ENCODE measurements around the gene TLR4.
A peak's percentile ranks its signal among the peaks of the same experiment; 100 is the strongest.

Gene TLR4

DNA sequence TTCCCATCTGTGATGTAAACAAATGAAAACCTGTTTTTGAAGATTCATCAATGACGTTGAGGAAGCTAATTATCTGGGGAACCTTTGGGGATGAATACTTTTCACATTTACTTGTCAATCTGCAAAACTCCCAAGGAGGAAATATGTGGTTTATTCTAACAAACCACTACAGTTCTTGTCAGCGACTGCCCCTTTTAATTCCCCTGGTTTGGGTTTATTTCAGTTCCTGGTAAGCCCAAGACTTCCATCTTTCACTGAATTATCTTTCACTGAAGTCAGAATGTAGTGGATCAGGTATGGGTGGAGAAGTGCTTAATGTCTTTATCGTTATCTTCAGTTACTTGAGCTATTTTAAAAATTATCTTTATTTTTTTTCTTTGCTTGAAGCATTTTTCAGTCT is 40.2 kb downstream of the TLR4 start:
- no peak overlapping the region for H3K27ac Mint-ChIP-seq
- ATAC-seq (replicated peaks): peak; percentile 62 to 78
- H3K9me3 Mint-ChIP-seq: peaks cover 0 to 3% of the 10 kb centered on the region in 2 donors
- no peaks in the 10 kb centered on the region for H3K36me3 Mint-ChIP-seq
- H3K27me3 Mint-ChIP-seq: peaks cover 39 to 51% of the 10 kb centered on the region in 2 donors
- H3K4me3 Mint-ChIP-seq: peak overlapping the region in 1 of 2 donors; percentile 31
- DNase-seq: no peak
- H3K4me1 Mint-ChIP-seq: peaks cover 7 to 17% of the 10 kb centered on the region in 2 donors

DNA sequence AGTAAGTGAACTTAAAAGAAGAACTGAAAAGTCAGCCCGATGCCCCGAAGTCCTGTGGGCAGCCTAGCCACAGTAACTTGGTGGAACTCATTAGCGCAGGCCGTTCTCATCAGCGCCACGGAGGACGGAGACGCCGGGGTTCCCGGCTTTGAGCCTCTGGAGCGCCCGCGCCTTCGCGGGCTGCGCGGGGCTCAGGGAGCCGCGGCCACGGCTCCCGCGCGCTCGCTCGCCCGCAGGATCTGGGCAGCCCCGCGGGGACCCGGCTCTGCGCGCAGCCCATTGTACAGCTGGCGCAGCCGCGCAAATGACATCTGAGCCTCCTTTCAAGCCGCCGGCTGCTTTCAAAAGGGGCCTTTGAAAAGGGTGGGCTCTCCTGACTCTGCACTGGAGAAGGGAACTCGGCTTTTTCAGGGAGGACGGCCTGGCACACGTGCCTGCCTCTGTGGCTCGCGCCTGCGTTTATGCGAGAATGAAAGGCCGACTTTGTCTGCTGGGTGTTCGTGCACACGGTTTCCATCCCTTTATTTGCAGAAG is 40.7 kb downstream of the TLR4 start:
- peaks cover 0 to 3% of the 10 kb centered on the region in 2 donors for H3K9me3 Mint-ChIP-seq
- peak overlapping the region; percentile 66 to 75 for H3K4me3 Mint-ChIP-seq
- H3K36me3 Mint-ChIP-seq: no peaks in the 10 kb centered on the region
- peaks cover 40 to 53% of the 10 kb centered on the region in 2 donors for H3K27me3 Mint-ChIP-seq
- peak overlapping the region; percentile 33 for H3K27ac Mint-ChIP-seq
- peak; percentile 27 for DNase-seq
- ATAC-seq (replicated peaks): peak; percentile 86 to 91
- H3K4me1 Mint-ChIP-seq: peaks cover 7 to 17% of the 10 kb centered on the region in 2 donors

DNA sequence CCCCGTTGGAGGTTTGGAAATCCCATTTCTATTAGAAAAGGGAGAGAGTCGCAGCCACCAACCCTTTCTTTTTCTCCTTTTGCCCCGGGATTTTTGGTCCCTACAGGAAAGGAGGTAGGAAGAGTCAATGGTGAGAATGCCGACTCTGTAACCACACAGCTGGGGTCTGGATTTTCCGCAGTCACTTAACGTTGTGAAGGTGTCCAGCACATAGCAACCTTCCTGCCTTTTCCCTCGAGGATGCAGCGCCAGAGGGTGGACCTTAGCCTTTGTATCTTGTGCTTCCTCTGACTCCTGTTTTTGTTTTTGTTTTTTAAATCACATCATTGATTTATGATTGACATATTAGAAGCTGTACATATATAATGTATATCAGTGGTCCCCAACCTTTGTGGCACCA is 41.4 kb downstream of the TLR4 start:
- peaks cover 0 to 3% of the 10 kb centered on the region in 2 donors for H3K9me3 Mint-ChIP-seq
- no peak overlapping the region for H3K4me3 Mint-ChIP-seq
- ATAC-seq (replicated peaks) (no peak), DNase-seq (no peak)
- H3K27ac Mint-ChIP-seq: no peak overlapping the region
- peaks cover 47 to 60% of the 10 kb centered on the region in 2 donors for H3K27me3 Mint-ChIP-seq
- no peaks in the 10 kb centered on the region for H3K36me3 Mint-ChIP-seq
- H3K4me1 Mint-ChIP-seq: peaks cover 7 to 17% of the 10 kb centered on the region in 2 donors

DNA sequence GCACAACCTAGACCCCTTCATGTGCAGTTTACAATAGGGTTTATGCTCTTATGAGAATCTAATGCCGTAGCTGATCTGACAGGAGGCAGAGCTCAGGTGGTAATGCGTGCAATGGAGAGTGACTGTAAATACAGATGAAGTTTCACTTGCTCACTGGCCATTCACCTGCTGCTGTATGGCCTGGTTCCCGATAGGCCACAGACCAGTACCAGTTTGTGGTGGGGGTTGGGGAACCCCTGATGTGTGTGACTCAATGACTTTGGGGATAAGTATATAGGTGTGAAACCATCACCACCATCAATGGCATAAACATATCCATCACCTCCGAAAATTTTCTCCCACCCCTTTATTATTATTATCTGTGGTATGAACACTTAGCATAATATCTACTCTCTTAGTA is 42.1 kb downstream of the TLR4 start:
- H3K4me3 Mint-ChIP-seq: no peak overlapping the region
- H3K27ac Mint-ChIP-seq: no peak overlapping the region
- peaks cover 7 to 17% of the 10 kb centered on the region in 2 donors for H3K4me1 Mint-ChIP-seq
- H3K9me3 Mint-ChIP-seq: peaks cover 0 to 3% of the 10 kb centered on the region in 2 donors
- DNase-seq: no peak
- H3K36me3 Mint-ChIP-seq: no peaks in the 10 kb centered on the region
- ATAC-seq (replicated peaks): no peak
- peaks cover 49 to 60% of the 10 kb centered on the region in 2 donors for H3K27me3 Mint-ChIP-seq

DNA sequence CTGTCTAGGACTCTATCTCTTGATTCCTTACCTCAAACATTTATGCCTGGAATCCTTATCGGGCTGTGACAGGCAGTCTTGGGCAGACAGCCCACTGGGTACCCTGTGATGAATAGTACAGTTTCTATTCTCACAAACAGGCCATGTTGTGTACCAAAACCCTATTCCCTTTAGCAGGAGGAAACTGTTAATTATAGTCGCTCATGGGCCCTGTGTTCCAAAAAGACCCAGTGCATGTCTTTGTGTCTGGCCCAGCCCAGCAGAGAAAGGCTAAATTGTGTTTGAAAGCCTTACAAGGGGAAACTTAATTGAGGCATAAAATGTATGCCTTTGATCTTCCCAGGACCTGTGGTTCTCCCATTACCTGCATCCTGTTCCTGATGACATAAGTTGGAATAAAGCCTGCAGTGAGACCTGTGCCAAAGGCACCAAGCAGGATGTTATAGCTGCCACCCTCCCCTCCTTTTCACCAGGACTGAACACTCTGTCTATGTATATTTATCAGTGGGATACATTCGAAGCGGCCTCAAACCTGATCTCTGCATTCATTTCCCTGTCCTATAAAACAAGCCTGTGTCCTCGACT is 43.3 kb downstream of the TLR4 start:
- H3K27me3 Mint-ChIP-seq: peaks cover 49 to 59% of the 10 kb centered on the region in 2 donors
- H3K4me3 Mint-ChIP-seq: no peak overlapping the region
- no peak for DNase-seq
- ATAC-seq (replicated peaks): no peak
- H3K36me3 Mint-ChIP-seq: no peaks in the 10 kb centered on the region
- peaks cover 0 to 3% of the 10 kb centered on the region in 2 donors for H3K9me3 Mint-ChIP-seq
- no peak overlapping the region for H3K27ac Mint-ChIP-seq
- peaks cover 7 to 17% of the 10 kb centered on the region in 2 donors for H3K4me1 Mint-ChIP-seq

DNA sequence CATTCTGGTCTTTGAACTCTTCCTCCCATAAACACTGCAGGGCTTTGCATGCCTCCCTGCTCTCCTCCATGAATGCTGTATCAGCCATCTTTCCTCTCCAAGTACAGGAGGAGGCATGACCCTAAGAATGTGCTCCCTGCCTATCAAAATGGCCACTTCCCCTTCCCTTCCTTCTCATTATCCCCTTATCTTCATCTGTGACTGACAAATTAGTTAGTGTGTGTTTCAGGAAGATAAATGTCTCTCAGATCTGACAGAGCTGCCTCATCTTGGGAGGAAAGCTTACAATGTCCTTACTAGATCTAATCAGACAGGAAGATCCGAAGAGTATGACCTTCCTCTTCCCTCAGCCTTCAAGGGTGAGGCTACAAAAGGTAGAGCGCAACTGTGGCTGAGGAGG is 46.2 kb downstream of the TLR4 start:
- no peak overlapping the region for H3K27ac Mint-ChIP-seq
- no peaks in the 10 kb centered on the region for H3K36me3 Mint-ChIP-seq
- DNase-seq (no peak), ATAC-seq (replicated peaks) (no peak)
- no peak overlapping the region for H3K4me3 Mint-ChIP-seq
- peaks cover 0 to 8% of the 10 kb centered on the region in 2 donors for H3K9me3 Mint-ChIP-seq
- peaks cover 0 to 2% of the 10 kb centered on the region in 2 donors for H3K4me1 Mint-ChIP-seq
- H3K27me3 Mint-ChIP-seq: peaks cover 59 to 73% of the 10 kb centered on the region in 2 donors

DNA sequence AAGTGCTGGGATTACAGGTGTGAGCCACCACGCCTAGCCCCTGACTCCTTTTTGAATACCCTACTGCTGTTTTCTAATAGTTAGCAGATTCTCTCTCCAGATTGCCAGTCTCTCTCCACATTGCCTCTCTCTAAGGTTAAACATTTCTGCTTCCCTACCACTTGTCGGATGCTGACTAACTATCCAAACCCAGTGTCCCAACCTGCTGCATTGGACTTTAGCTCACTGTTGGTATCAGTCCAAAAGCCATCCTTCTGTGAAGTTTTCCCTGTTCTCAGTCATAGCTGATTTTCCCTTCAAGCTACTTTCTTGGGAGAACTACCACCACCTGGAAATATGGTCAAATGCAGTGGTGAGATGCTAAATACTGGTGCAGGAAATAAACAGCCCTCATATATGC is 48.7 kb downstream of the TLR4 start:
- H3K9me3 Mint-ChIP-seq: peaks cover 0 to 8% of the 10 kb centered on the region in 2 donors
- H3K27me3 Mint-ChIP-seq: peaks cover 48 to 51% of the 10 kb centered on the region in 2 donors
- no peak overlapping the region for H3K27ac Mint-ChIP-seq
- no peaks in the 10 kb centered on the region for H3K36me3 Mint-ChIP-seq
- ATAC-seq (replicated peaks) (no peak), DNase-seq (no peak)
- no peak overlapping the region for H3K4me3 Mint-ChIP-seq
- H3K4me1 Mint-ChIP-seq: peaks cover 0 to 2% of the 10 kb centered on the region in 2 donors

DNA sequence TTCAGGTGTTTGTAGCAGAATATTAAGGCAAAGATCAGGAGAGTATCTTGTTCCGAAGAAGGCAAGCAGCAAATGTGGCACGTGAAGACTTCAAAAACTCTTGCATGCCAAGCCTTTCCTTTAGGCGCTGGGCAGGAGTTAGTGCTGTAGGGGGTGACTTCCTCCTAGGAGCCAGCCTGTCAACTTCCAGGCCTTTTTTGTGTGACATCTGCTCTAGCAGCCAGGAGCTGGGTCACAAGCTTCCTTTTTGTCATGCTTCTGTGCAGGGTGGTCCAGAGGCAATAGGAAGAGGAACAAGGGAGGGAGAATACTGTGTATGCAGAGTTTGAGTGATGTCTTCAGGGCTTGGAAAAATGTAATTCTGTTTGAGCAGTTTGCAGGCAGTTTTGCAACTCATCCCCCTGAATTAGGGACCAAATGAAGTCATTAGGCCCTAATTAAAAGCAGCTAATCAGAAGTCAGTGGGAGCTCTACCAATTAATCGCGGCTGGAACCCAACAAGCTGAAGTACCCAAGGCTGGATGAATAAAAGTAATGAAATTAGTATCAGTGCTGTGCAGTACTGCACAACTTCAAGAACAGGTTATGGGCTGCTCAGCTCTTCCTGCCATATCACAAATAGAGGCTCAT is 53.5 kb downstream of the TLR4 start:
- H3K4me1 Mint-ChIP-seq: no peaks in the 10 kb centered on the region
- DNase-seq (no peak), ATAC-seq (replicated peaks) (no peak)
- H3K9me3 Mint-ChIP-seq: peaks cover 0 to 8% of the 10 kb centered on the region in 2 donors
- H3K4me3 Mint-ChIP-seq: no peak overlapping the region
- H3K27ac Mint-ChIP-seq: no peak overlapping the region
- H3K27me3 Mint-ChIP-seq: peaks cover 31 to 34% of the 10 kb centered on the region in 2 donors
- no peaks in the 10 kb centered on the region for H3K36me3 Mint-ChIP-seq

DNA sequence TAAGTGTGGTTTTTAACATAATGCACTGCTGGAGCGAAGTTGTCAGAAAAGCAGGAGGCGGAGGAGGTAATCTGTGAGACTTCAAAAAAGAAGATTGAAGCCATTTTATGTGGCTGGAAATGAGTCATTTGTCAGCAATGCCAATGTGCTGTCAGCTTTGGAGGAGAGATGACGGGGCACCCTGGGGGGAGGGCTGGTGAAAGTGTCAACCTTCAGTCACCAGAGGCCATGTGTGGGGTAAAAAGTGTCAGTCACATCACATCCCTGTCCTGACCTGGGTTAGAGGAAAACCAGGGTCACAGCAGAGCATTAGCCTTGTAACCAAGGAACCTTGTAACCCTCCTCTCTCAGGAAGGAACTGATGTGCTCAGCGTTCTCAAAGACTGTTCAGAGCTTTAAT is 59.1 kb downstream of the TLR4 start:
- Mint-ChIP-seq H3K4me1 (no peaks in the 10 kb centered on the region), H3K27me3 (peaks cover 23 to 30% of the 10 kb centered on the region in 2 donors), H3K9me3 (no peaks in the 10 kb centered on the region), H3K4me3 (no peak overlapping the region), H3K36me3 (no peaks in the 10 kb centered on the region), H3K27ac (no peak overlapping the region)
- no peak for ATAC-seq (replicated peaks)
- no peak for DNase-seq

DNA sequence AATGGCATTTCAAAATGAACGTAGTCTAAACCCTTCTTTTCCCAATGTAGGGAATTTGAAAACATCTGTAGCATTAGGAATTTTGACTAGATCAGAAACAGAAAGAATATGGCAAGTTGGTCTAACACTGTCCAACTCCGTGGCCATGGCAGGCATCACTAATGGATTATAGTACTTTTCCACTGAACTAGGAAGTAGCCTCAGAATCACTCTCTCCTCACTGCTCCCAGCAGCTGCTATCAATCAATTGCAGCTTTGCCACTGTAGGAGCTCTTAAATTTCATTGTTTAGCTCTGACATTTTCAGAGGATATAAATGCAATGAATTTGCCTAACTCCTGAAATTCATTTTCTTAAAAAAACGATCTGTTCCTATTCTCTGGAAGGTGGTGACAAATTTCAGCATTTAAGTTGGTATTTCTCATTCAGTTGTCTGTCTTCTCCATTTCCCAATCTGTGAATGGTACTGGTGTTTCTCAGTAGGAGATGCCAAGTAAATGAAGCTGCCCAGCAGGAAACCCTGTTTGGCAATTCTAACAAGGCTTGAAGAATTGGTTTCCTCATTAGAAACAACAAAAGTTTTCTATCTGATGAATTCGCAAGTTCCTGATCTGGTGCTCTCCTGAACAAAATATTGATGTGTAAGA is 64.7 kb downstream of the TLR4 start:
- H3K36me3 Mint-ChIP-seq: no peaks in the 10 kb centered on the region
- no peaks in the 10 kb centered on the region for H3K4me1 Mint-ChIP-seq
- no peak overlapping the region for H3K4me3 Mint-ChIP-seq
- H3K27me3 Mint-ChIP-seq: peaks cover 30 to 50% of the 10 kb centered on the region in 2 donors
- H3K9me3 Mint-ChIP-seq: peaks cover 0 to 1% of the 10 kb centered on the region in 2 donors
- ATAC-seq (replicated peaks) (no peak), DNase-seq (no peak)
- H3K27ac Mint-ChIP-seq: no peak overlapping the region

DNA sequence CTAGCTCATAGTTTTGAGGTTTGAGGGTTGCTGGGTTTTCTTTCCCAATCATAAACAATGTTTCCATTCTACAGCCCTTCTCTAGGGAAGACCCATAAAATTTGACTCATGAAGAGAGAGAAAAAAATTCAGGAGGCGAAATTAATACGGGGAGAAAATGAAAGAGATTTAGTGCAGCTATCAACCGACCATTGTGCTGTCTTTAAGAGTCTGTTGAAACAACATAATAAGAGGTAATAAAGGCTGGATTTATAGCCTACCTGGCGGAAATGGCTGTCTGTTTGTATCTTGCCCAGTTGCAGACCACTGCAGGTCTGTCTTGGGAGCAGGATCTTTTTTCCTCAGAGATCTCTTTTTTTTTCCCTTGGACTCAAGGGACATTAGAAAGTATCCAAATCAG is 66.9 kb downstream of the TLR4 start:
- peaks cover 0 to 1% of the 10 kb centered on the region in 2 donors for H3K4me1 Mint-ChIP-seq
- no peak overlapping the region for H3K4me3 Mint-ChIP-seq
- H3K9me3 Mint-ChIP-seq: peaks cover 0 to 1% of the 10 kb centered on the region in 2 donors
- H3K36me3 Mint-ChIP-seq: no peaks in the 10 kb centered on the region
- peaks cover 41 to 61% of the 10 kb centered on the region in 2 donors for H3K27me3 Mint-ChIP-seq
- ATAC-seq (replicated peaks): no peak
- DNase-seq: no peak
- H3K27ac Mint-ChIP-seq: no peak overlapping the region

DNA sequence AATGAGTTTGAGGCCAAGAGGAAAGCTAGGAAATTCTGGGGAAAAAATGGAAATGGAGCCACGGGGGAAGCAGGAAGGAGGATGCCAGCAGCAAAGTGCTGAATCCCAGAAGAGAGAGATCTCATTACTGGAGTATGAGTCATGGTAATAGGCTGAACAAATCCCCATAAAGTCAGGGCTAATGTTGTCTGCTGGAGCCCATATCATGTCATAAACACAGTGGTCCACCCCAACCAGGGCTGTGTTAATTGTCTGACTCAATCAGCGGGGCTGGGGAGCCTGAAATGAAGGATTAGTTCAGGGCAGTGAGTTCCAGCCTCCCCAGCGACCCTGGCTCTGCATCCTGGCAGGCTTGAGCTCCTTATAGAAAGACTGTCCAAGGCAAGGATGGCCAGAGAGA is 68.8 kb downstream of the TLR4 start:
- peaks cover 0 to 1% of the 10 kb centered on the region in 2 donors for H3K9me3 Mint-ChIP-seq
- no peak overlapping the region for H3K27ac Mint-ChIP-seq
- no peaks in the 10 kb centered on the region for H3K36me3 Mint-ChIP-seq
- DNase-seq: no peak
- no peak overlapping the region for H3K4me3 Mint-ChIP-seq
- H3K27me3 Mint-ChIP-seq: peaks cover 45 to 67% of the 10 kb centered on the region in 2 donors
- no peak for ATAC-seq (replicated peaks)
- H3K4me1 Mint-ChIP-seq: peaks cover 3 to 7% of the 10 kb centered on the region in 2 donors

Measured in stimulated activated naive B cell treated with anti-CD40 and anti-IgM and Interleukin-4, amounts not matched to agents 10 μg/mL and 1 μg/mL and 100 μg/mL, for 72 hours (primary cell).